Glutamatergic neuron (in vitro differentiated cells): ENCODE measurements around the gene PTPRM. TPM values are rescaled to one million over a fixed set of nuclear protein-coding genes. Genes with fewer than 3 reads are reported as not detected.

Experiments used
- DNase-seq: peaks from one replicate; pipeline ENCODE4 v3.0.0; 2022
- H3K27ac Mint-ChIP-seq: one replicate; pipeline ENCODE4 v1.8.0; 2020; ENCODE audit warnings: mild to moderate bottlenecking, mixed read lengths, inconsistent platforms; ENCODE audit not compliant: unreplicated experiment
- H3K27me3 Mint-ChIP-seq: one replicate; pipeline ENCODE4 v1.8.0; 2020; ENCODE audit warnings: mild to moderate bottlenecking, moderate library complexity, mixed read lengths, inconsistent platforms; ENCODE audit not compliant: unreplicated experiment
- H3K36me3 Mint-ChIP-seq: one replicate; pipeline ENCODE4 v1.8.0; 2020; ENCODE audit warnings: mild to moderate bottlenecking, mixed read lengths, inconsistent platforms; ENCODE audit not compliant: unreplicated experiment
- H3K4me1 Mint-ChIP-seq: one replicate; pipeline ENCODE4 v1.8.0; 2020; ENCODE audit warnings: mild to moderate bottlenecking, low read depth, mixed read lengths, inconsistent platforms; ENCODE audit not compliant: unreplicated experiment
- H3K4me3 Mint-ChIP-seq: one replicate; pipeline ENCODE4 v1.8.0; 2020; ENCODE audit warnings: mild to moderate bottlenecking, mixed read lengths, inconsistent platforms; ENCODE audit not compliant: unreplicated experiment
- H3K9me3 Mint-ChIP-seq: one replicate; pipeline ENCODE4 v1.8.0; 2020; ENCODE audit warnings: mild to moderate bottlenecking, moderate library complexity, mixed read lengths, inconsistent platforms; ENCODE audit not compliant: unreplicated experiment
- total RNA-seq: library from RNA; stranded (reverse); fragmentation: NEBNext Ultra II Directional; extraction: Animal tissue kit (Norgen Biotek cat#: 25700); gene quantifications from one replicate; pipeline ENCODE4 v1.2.1, GENCODE V29; 2021; ENCODE audit not compliant: unreplicated experiment
- TF ChIP-seq, protein P1 (sequence below): fragments of 200-600 bp; sonication (generic); IDR thresholded peaks from one replicate; pipeline ENCODE4 v1.5.0; 2021; ENCODE audit not compliant: partially characterized antibody, unreplicated experiment

PTPRM gene
- total RNA-seq, 1 donor from 2014 or later, result 23.9 TPM

DNA sequence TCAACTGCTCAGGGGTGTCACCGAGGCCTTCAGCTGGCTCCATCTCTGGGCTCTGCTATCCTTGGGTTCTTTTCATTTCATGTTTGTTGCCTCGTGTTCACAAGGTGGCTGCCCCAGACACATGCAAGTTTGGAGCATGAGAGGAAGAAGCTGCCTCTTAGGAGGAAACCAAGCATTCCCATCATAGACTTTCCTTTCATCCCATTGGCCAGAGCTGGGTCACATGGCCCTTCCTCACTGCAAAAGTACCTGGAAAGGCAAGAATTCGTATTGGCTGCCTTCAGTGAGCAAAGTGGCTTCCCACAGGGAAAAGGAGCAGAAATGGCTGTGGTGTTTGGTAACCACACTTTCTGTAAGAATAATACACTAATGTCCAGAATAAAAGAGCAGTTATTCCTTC is 886.4 kb downstream of the PTPRM start:
- Mint-ChIP-seq H3K4me3 (no peak overlapping the region), H3K27me3 (no peaks in the 10 kb centered on the region), H3K36me3 (no peaks in the 10 kb centered on the region), H3K4me1 (no peaks in the 10 kb centered on the region), H3K9me3 (no peaks in the 10 kb centered on the region), H3K27ac (no peak overlapping the region)
- TF ChIP-seq, protein P1, sequence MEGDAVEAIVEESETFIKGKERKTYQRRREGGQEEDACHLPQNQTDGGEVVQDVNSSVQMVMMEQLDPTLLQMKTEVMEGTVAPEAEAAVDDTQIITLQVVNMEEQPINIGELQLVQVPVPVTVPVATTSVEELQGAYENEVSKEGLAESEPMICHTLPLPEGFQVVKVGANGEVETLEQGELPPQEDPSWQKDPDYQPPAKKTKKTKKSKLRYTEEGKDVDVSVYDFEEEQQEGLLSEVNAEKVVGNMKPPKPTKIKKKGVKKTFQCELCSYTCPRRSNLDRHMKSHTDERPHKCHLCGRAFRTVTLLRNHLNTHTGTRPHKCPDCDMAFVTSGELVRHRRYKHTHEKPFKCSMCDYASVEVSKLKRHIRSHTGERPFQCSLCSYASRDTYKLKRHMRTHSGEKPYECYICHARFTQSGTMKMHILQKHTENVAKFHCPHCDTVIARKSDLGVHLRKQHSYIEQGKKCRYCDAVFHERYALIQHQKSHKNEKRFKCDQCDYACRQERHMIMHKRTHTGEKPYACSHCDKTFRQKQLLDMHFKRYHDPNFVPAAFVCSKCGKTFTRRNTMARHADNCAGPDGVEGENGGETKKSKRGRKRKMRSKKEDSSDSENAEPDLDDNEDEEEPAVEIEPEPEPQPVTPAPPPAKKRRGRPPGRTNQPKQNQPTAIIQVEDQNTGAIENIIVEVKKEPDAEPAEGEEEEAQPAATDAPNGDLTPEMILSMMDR, result no peak
- no peak for DNase-seq

DNA sequence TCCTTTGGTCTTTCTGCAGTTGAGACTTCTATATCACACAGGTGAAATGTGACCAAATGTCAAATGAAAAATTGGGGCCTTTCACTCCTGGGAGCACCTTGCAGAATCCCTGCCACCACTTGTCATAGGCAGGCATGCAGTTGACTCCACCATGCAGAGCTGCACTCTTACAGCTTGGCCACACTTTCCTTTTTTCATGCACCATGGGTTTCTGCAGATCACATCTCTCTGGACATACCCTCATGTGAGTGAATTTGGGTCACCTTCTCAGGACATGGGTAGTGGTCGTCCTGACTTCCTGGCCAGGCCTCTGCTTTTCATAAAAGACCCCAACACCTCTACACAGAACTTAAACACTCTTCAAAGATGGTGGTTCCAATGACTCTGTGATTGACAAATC is 887.0 kb downstream of the PTPRM start:
- H3K27ac Mint-ChIP-seq, result no peak overlapping the region
- TF ChIP-seq, protein P1, result no peak
- H3K9me3 Mint-ChIP-seq, result no peaks in the 10 kb centered on the region
- no peaks in the 10 kb centered on the region for H3K36me3 Mint-ChIP-seq
- no peak for DNase-seq
- no peaks in the 10 kb centered on the region for H3K4me1 Mint-ChIP-seq
- no peak overlapping the region for H3K4me3 Mint-ChIP-seq
- no peaks in the 10 kb centered on the region for H3K27me3 Mint-ChIP-seq

DNA sequence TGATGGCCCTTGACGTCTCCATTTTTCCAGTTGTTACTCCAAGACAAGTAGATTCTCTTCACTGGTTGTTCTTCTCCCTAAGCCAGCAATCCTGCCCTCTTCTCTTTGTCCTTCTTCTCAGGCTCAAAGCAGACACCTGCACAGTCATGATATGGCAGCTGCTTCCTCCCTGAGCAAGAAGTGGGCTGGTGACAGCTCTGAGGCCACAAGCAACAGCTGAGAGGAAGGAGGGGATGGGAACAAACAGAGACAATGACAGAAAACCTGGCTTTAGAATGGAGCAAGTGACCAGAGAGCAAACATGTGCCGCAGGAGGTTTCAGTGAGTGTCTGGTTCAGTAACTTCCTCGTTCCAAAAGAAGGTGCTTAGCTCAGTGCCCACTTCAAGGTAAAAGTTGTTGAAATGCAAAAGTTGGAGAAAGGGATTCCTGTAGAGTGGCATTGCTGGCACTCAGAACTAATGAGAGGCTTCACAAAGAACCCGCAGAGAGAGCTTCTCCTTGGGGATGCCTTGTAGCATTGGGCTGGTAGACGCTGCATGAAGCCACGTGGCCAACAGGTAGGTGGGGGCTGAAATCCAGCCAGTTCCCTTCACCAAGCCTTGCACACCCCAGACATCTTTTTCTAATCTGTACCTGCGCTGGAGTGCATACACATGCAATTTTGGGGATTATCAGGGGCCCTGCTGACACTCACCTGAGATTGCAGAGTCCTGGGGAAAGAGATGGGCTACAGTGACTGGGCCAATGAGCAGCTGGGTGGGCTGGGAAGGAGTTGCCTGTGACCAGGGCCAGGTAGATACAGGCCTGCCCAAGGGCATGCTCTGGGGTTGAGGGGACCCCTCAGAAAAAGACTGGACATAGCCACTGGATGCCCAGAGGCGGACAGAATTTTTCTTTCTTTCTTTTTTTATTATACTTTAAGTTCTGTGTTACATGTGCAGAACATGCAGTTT is 888.8 kb downstream of the PTPRM start:
- no peaks in the 10 kb centered on the region for H3K4me1 Mint-ChIP-seq
- H3K9me3 Mint-ChIP-seq, result peaks cover 3% of the 10 kb centered on the region
- H3K36me3 Mint-ChIP-seq, result no peaks in the 10 kb centered on the region
- no peak overlapping the region for H3K27ac Mint-ChIP-seq
- TF ChIP-seq, protein P1, result no peak
- H3K27me3 Mint-ChIP-seq, result no peaks in the 10 kb centered on the region
- DNase-seq, result no peak
- H3K4me3 Mint-ChIP-seq, result no peak overlapping the region
